MCF 10A (cell line): ENCODE measurements around the gene PAX5. TPM values are rescaled to one million over a fixed set of nuclear protein-coding genes. Genes with fewer than 3 reads are reported as not detected.
"Not testable (repeated sequence)": the region's sequence is repeated elsewhere in the genome, so short reads cannot be mapped to it uniquely, and the experiment has no call there.

Source experiments
- BruUV-seq: library from RNA; stranded (reverse); fragments of 400-500 nt; replicated peaks from 2 replicates; lab custom pipeline; 2021; lab: Mats Ljungman, UMichigan
- CTCF ChIA-PET: fragments of 300-600 bp; sonication (Branson Sonifier 250); formaldehyde crosslinking; extraction: SDS; loops from one replicate; lab custom pipeline; 2021; ENCODE audit warnings: antibody characterized with exemption, inconsistent platforms; lab: Yijun Ruan, JAX
- POLR2A ChIA-PET: fragments of 300-600, 350-650 bp; sonication (Branson Sonifier 250); formaldehyde crosslinking; extraction: SDS; loops from one replicate; lab custom pipeline; 2020; ENCODE audit warnings: antibody characterized with exemption, inconsistent platforms; lab: Yijun Ruan, JAX
- DNase-seq: peaks from one replicate; pipeline ENCODE4 v3.0.0-alpha.2; 2018; ENCODE audit not compliant: unreplicated experiment
- H3K27ac Mint-ChIP-seq: one replicate; pipeline ENCODE4 v1.8.0; 2022; ENCODE audit warnings: mild to moderate bottlenecking, low read depth, mixed read lengths; ENCODE audit not compliant: unreplicated experiment
- H3K27me3 Mint-ChIP-seq: one replicate; pipeline ENCODE4 v1.8.0; 2022; ENCODE audit warnings: mixed read lengths; ENCODE audit not compliant: insufficient read depth, unreplicated experiment
- H3K36me3 Mint-ChIP-seq: one replicate; pipeline ENCODE4 v1.8.0; 2022; ENCODE audit warnings: mild to moderate bottlenecking, moderate library complexity, mixed read lengths; ENCODE audit not compliant: insufficient read depth, unreplicated experiment
- H3K4me1 Mint-ChIP-seq: one replicate; pipeline ENCODE4 v1.8.0; 2022; ENCODE audit warnings: mixed read lengths; ENCODE audit not compliant: insufficient read depth, unreplicated experiment
- H3K4me3 Mint-ChIP-seq: one replicate; pipeline ENCODE4 v1.8.0; 2022; ENCODE audit warnings: mild to moderate bottlenecking, moderate library complexity, mixed read lengths; ENCODE audit not compliant: unreplicated experiment
- H3K9me3 Mint-ChIP-seq: one replicate; pipeline ENCODE4 v1.8.0; 2022; ENCODE audit warnings: mixed read lengths; ENCODE audit not compliant: unreplicated experiment
- intact Hi-C: fragments of 100-400 bp; cut with micrococcal nuclease; formaldehyde crosslinking; loops from 2 replicates; pipeline ENCODE4 v1.14.1; 2022
- total RNA-seq: library from RNA; stranded (reverse); gene quantifications from 2 replicates; pipeline ENCODE4 v1.2.3, GENCODE V29; 2022
- TF ChIP-seq, protein P1 (sequence below): fragments of 200-600 bp; IDR thresholded peaks from one replicate; pipeline ENCODE4 v1.8.0; 2022; ENCODE audit warnings: antibody characterized with exemption, mild to moderate bottlenecking; ENCODE audit not compliant: unreplicated experiment

Gene PAX5
- total RNA-seq, 1 experiment from 2014 or later: not detected

GRCh38 chr9:37079370-37080164 lies 45.5 kb upstream of the PAX5 start:
- ChIA-PET CTCF (interaction anchor here (0.7 to 2.1 kb wide), 6 partner anchors 40 to 447 kb away, joined by 3 to 6 read pairs (median 3); no protein-coding TSS in a partner anchor), POLR2A (interaction anchor here (0.7 to 6.9 kb wide), 15 partner anchors 10 to 508 kb away, joined by 3 to 63 read pairs (median 3); partner anchors contain the start of gene ZCCHC7)
- Mint-ChIP-seq H3K9me3 (no peaks in the 10 kb centered on the region), H3K4me1 (peaks cover 17% of the 10 kb centered on the region), H3K27ac (peak overlapping the region; percentile 93), H3K36me3 (peaks cover 15% of the 10 kb centered on the region), H3K4me3 (peak overlapping the region; percentile 88), H3K27me3 (no peaks in the 10 kb centered on the region)
- intact Hi-C loops: loop anchor here (1.0 to 2.0 kb wide), 2 partner anchors 41 to 52 kb away; partner anchors contain the start of gene ZCCHC7
- TF ChIP-seq, protein P1, sequence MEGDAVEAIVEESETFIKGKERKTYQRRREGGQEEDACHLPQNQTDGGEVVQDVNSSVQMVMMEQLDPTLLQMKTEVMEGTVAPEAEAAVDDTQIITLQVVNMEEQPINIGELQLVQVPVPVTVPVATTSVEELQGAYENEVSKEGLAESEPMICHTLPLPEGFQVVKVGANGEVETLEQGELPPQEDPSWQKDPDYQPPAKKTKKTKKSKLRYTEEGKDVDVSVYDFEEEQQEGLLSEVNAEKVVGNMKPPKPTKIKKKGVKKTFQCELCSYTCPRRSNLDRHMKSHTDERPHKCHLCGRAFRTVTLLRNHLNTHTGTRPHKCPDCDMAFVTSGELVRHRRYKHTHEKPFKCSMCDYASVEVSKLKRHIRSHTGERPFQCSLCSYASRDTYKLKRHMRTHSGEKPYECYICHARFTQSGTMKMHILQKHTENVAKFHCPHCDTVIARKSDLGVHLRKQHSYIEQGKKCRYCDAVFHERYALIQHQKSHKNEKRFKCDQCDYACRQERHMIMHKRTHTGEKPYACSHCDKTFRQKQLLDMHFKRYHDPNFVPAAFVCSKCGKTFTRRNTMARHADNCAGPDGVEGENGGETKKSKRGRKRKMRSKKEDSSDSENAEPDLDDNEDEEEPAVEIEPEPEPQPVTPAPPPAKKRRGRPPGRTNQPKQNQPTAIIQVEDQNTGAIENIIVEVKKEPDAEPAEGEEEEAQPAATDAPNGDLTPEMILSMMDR: no peak
- DNase-seq: peak; percentile 95
- TSS peak; percentile 82 for BruUV-seq

GRCh38 chr9:37074790-37075189 lies 40.7 kb upstream of the PAX5 start:
- intact Hi-C loops, BruUV-seq: not testable (repeated sequence)

GRCh38 chr9:37066139-37066725 lies 32.2 kb upstream of the PAX5 start:
- Mint-ChIP-seq H3K36me3 (no peaks in the 10 kb centered on the region), H3K4me1 (peaks cover 6% of the 10 kb centered on the region), H3K9me3 (no peaks in the 10 kb centered on the region), H3K4me3 (no peak overlapping the region), H3K27ac (no peak overlapping the region), H3K27me3 (peaks cover 41% of the 10 kb centered on the region)
- CTCF ChIA-PET: no interaction called here
- intact Hi-C loops: no loop called here
- TF ChIP-seq, protein P1: no peak
- no peak for DNase-seq
- no TSS peak for BruUV-seq
- POLR2A ChIA-PET: interaction anchor here (1.0 kb wide), 1 partner anchor 13 kb away, joined by 3 read pairs; no protein-coding TSS in a partner anchor

More at GRCh38 chr9:37074790-37075189, 40.7 kb upstream of the PAX5 start:
- H3K4me1 Mint-ChIP-seq, H3K27ac Mint-ChIP-seq, H3K9me3 Mint-ChIP-seq, H3K36me3 Mint-ChIP-seq, H3K27me3 Mint-ChIP-seq, POLR2A ChIA-PET, CTCF ChIA-PET, H3K4me3 Mint-ChIP-seq, DNase-seq: not testable (repeated sequence)

DNA sequence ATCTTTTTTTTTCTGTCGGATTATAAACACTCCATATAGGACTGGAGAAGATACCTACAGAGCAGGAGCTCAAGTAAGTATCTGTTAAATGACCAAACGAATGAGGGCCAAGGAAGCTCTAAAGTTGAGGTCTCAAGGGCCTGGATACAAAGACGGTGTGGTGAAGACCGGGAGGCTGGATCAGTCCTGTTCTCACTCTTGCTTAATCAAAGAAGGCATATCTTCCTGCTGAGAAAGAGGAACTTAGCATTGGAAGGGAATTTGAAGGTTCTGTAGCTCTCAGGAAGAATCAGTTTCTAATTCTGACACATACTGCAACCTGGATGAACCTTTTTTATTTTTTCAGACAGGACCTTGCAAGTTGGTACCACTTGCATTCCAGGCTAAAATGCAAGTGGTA lies 28.3 kb upstream of the PAX5 start:
- no TSS peak for BruUV-seq
- POLR2A ChIA-PET: interaction anchor here (0.8 to 1.0 kb wide), 2 partner anchors 17 to 58 kb away, joined by 3 to 4 read pairs; partner anchors contain the start of gene ZCCHC7
- H3K27ac Mint-ChIP-seq: no peak overlapping the region
- no peak overlapping the region for H3K4me3 Mint-ChIP-seq
- TF ChIP-seq, protein P1: no peak
- H3K4me1 Mint-ChIP-seq: peaks cover 6% of the 10 kb centered on the region
- no peak for DNase-seq
- no peaks in the 10 kb centered on the region for H3K9me3 Mint-ChIP-seq
- H3K27me3 Mint-ChIP-seq: peaks cover 51% of the 10 kb centered on the region
- intact Hi-C loops: no loop called here
- CTCF ChIA-PET: interaction anchor here (0.5 to 1.1 kb wide), 2 partner anchors 104 to 189 kb away, joined by 3 to 4 read pairs; no protein-coding TSS in a partner anchor
- H3K36me3 Mint-ChIP-seq: no peaks in the 10 kb centered on the region
